Osteoblast (primary cell): Measurements from ENCODE around the gene ANKRD40. TPM values are rescaled to one million over a fixed set of nuclear protein-coding genes. Genes with fewer than 3 reads are reported as not detected.

Source experiments
- DNase-seq: peaks from one replicate; pipeline ENCODE4 v3.0.0; 2011; ENCODE audit warnings: low spot score, mixed read lengths; ENCODE audit not compliant: insufficient read length; ENCODE audit errors: missing footprints
- H2AFZ ChIP-seq: 2 replicates; pipeline ENCODE4 v1.6.0; 2011; ENCODE audit warnings: mild to moderate bottlenecking, low read length
- H3K27ac ChIP-seq: 2 replicates; pipeline ENCODE4 v1.5.1; 2011; ENCODE audit warnings: mild to moderate bottlenecking, low read depth, low read length, moderate library complexity
- H3K27me3 ChIP-seq: 2 replicates; pipeline ENCODE4 v1.6.0; 2012; ENCODE audit warnings: mild to moderate bottlenecking, control low read depth, inconsistent platforms, low read length, moderate library complexity; ENCODE audit not compliant: insufficient read depth
- H3K36me3 ChIP-seq: 2 replicates; pipeline ENCODE4 v1.5.1; 2011; ENCODE audit warnings: mild to moderate bottlenecking, low read length, control low read depth, moderate library complexity; ENCODE audit not compliant: insufficient read depth
- H3K4me1 ChIP-seq: 2 replicates; pipeline ENCODE4 v1.5.1; 2011; ENCODE audit warnings: mild to moderate bottlenecking, low read length, control low read depth, moderate library complexity; ENCODE audit not compliant: insufficient read depth
- H3K4me2 ChIP-seq: 2 replicates; pipeline ENCODE4 v1.6.0; 2011; ENCODE audit warnings: mild to moderate bottlenecking, low read length; ENCODE audit not compliant: insufficient read depth
- H3K4me3 ChIP-seq: fragments of 200-600 bp; sonication (generic); 3 replicates; pipeline ENCODE4 v1.5.1; 2012; ENCODE audit warnings: mild to moderate bottlenecking, low read length, inconsistent platforms; ENCODE audit not compliant: insufficient read depth
- H3K79me2 ChIP-seq: 2 replicates; pipeline ENCODE4 v1.6.0; 2012; ENCODE audit warnings: mild to moderate bottlenecking, low read length, control low read depth, inconsistent platforms; ENCODE audit not compliant: insufficient read depth
- H3K9me3 ChIP-seq: 2 replicates; pipeline ENCODE4 v1.5.1; 2011; ENCODE audit warnings: low read depth, low read length, control low read depth
- H4K20me1 ChIP-seq: 2 replicates; pipeline ENCODE4 v1.6.0; 2012; ENCODE audit warnings: mild to moderate bottlenecking, low read length, control low read depth; ENCODE audit not compliant: insufficient read depth
- CTCF ChIP-seq: IDR thresholded peaks from 2 replicates; pipeline ENCODE4 v1.5.1; 2011; ENCODE audit warnings: mild to moderate bottlenecking, low read depth, low read length, moderate library complexity; ENCODE audit errors: extremely low read depth
- total RNA-seq: library from RNA; depleted of rRNA; stranded (reverse); fragments of >200 nt; gene quantifications from 2 replicates; pipeline ENCODE4 v1.2.3, GENCODE V29; 2012

ANKRD40 gene
- total RNA-seq, 1 donor = 42.7 TPM

- peaks cover 40% of the 10 kb centered on the region for H3K79me2 ChIP-seq
- peaks cover 15% of the 10 kb centered on the region for H3K4me1 ChIP-seq
- no peak overlapping the region for H3K27ac ChIP-seq
- H3K9me3 ChIP-seq = no peaks in the 10 kb centered on the region
- DNase-seq = no peak
- no peak overlapping the region for H2AFZ ChIP-seq
- no peak overlapping the region for H3K4me3 ChIP-seq
- H3K27me3 ChIP-seq = no peaks in the 10 kb centered on the region
- peaks cover 12% of the 10 kb centered on the region for H4K20me1 ChIP-seq
- peaks cover 56% of the 10 kb centered on the region for H3K36me3 ChIP-seq
- H3K4me2 ChIP-seq = no peak overlapping the region
- TF ChIP-seq CTCF = no peak
Measured at GRCh38 chr17:50699410-50699809, 8.3 kb downstream of the ANKRD40 start.

- no peak for TF ChIP-seq CTCF
Measured at GRCh38 chr17:50697663-50698272, 9.9 kb downstream of the ANKRD40 start.

GRCh38 chr17:50697062-50697461 is 10.7 kb downstream of the ANKRD40 start:
- no peak for DNase-seq
- TF ChIP-seq CTCF = no peak
- Histone ChIP-seq H3K4me3 (no peak overlapping the region), H3K4me1 (peaks cover 38% of the 10 kb centered on the region), H3K79me2 (peaks cover 16% of the 10 kb centered on the region), H3K9me3 (no peaks in the 10 kb centered on the region), H3K36me3 (peaks cover 62% of the 10 kb centered on the region), H3K4me2 (no peak overlapping the region), H2AFZ (no peak overlapping the region), H3K27ac (no peak overlapping the region), H3K27me3 (no peaks in the 10 kb centered on the region), H4K20me1 (peaks cover 3% of the 10 kb centered on the region)

More at GRCh38 chr17:50697663-50698272, 9.9 kb downstream of the ANKRD40 start:
- Histone ChIP-seq H3K36me3 (peaks cover 63% of the 10 kb centered on the region), H3K79me2 (peaks cover 23% of the 10 kb centered on the region), H3K4me2 (no peak overlapping the region), H3K27me3 (no peaks in the 10 kb centered on the region), H3K9me3 (no peaks in the 10 kb centered on the region), H3K27ac (no peak overlapping the region), H3K4me1 (peaks cover 31% of the 10 kb centered on the region), H4K20me1 (peaks cover 7% of the 10 kb centered on the region), H3K4me3 (no peak overlapping the region), H2AFZ (no peak overlapping the region)
- no peak for DNase-seq

GRCh38 chr17:50696365-50696879 is 11.3 kb downstream of the ANKRD40 start:
- H3K4me3 ChIP-seq = no peak overlapping the region
- no peak overlapping the region for H3K4me2 ChIP-seq
- peaks cover 3% of the 10 kb centered on the region for H4K20me1 ChIP-seq
- no peak for TF ChIP-seq CTCF
- no peak for DNase-seq
- H3K9me3 ChIP-seq = no peaks in the 10 kb centered on the region
- H3K27me3 ChIP-seq = no peaks in the 10 kb centered on the region
- H3K36me3 ChIP-seq = peaks cover 62% of the 10 kb centered on the region
- no peak overlapping the region for H3K27ac ChIP-seq
- H3K4me1 ChIP-seq = peaks cover 43% of the 10 kb centered on the region
- no peak overlapping the region for H2AFZ ChIP-seq
- peaks cover 10% of the 10 kb centered on the region for H3K79me2 ChIP-seq
